Heart right ventricle (tissue), 16 donors: ENCODE data around the gene GRM1. TPM values are rescaled to one million over a fixed set of nuclear protein-coding genes. Genes with fewer than 3 reads are reported as not detected.

ENCODE experiments used
- ATAC-seq, 8 donors: fragments of 200-7000 bp; cut with Tn5 transposase; one replicate each; pipeline ENCODE4 v1.9.1; 2020; ENCODE audit warnings: mild to moderate bottlenecking in 8 of 8, moderate library complexity in 8 of 8, moderate number of reproducible peaks in 1 of 8
- DNase-seq, 2 donors: peaks; one replicate each; pipeline ENCODE4 v3.0.0-alpha.2; 2020
- H3K27ac ChIP-seq, 10 donors: fragments of 200-600 bp; sonication (generic) in 2 of 10; one replicate each; pipeline versions ENCODE4 v1.5.0 to v1.8.0; 2020 to 2022; ENCODE audit warnings: mild to moderate bottlenecking in 3 of 10
- H3K27me3 ChIP-seq, 7 donors: fragments of 200-600 bp; one replicate each; pipeline ENCODE4 v1.8.0; 2021 to 2022; ENCODE audit warnings: mild to moderate bottlenecking in 2 of 7
- H3K36me3 ChIP-seq, 9 donors: fragments of 200-600 bp; sonication (generic) in 1 of 9; one replicate each; pipeline versions ENCODE4 v1.5.0 to v1.8.0; 2020 to 2022; ENCODE audit warnings: mild to moderate bottlenecking in 2 of 9
- H3K4me1 ChIP-seq, 9 donors: fragments of 200-600 bp; sonication (generic) in 1 of 9; one replicate each; pipeline versions ENCODE4 v1.5.0 to v1.8.0; 2020 to 2022; ENCODE audit warnings: mild to moderate bottlenecking in 4 of 9
- H3K4me3 ChIP-seq, 10 donors: fragments of 200-600 bp; sonication (generic) in 2 of 10; one replicate each; pipeline versions ENCODE4 v1.5.0 to v1.8.0; 2020 to 2022; ENCODE audit warnings: mild to moderate bottlenecking in 7 of 10, moderate library complexity in 2 of 10
- H3K9me3 ChIP-seq, 11 donors: fragments of 200-600 bp in 10 of 11; sonication (generic) in 2 of 11; one replicate each; pipeline versions ENCODE4 v1.5.0 to v1.8.0; 2013 to 2022; ENCODE audit warnings: mild to moderate bottlenecking in 2 of 11, control low read depth in 1 of 11, moderate library complexity in 1 of 11
- CTCF ChIP-seq, 9 donors: fragments of 200-600 bp; sonication (generic) in 2 of 9; IDR thresholded peaks; one replicate each; pipeline versions ENCODE4 v1.5.0 to v1.8.0; 2021 to 2022; ENCODE audit warnings: antibody characterized with exemption in 9 of 9, mild to moderate bottlenecking in 5 of 9, moderate library complexity in 1 of 9
- WGBS, 2 donors: extraction: QIAGEN DNeasy Blood & Tissue Kit; methylation state at CpG; one replicate each; pipeline ENCODE4 v1.1.7; 2013; ENCODE audit warnings: inconsistent platforms in 1 of 2; 5-methylcytosine and 5-hydroxymethylcytosine counted together
- intact Hi-C, 10 donors: fragments of 100-400 bp; cut with DNase I; formaldehyde crosslinking; loops; one replicate each; pipeline versions ENCODE4 v1.11.1 to v1.14.2; 2022
- polyA plus RNA-seq, 2 donors: library from polyadenylated mRNA; stranded (reverse); fragments of 200-250 nt; gene quantifications; one replicate each; pipeline ENCODE4 v1.2.3, GENCODE V29; 2013
- total RNA-seq, 10 donors: library from RNA; stranded (reverse); fragmentation: NEBNext Ultra II Directional in 3 of 10; extraction: Animal tissue kit (Norgen Biotek cat#: 25700) in 3 of 10; gene quantifications; one replicate each; pipeline versions ENCODE4 v1.2.1 to v1.2.4, GENCODE V29; 2021 to 2023
- donor health status: Arrhythmogenic right ventricular cardiomyopathy.
- donor health status: ischemic (EF 13 %, LVEDD 7.1; RV severe dilation, severe dysfunction).
- donor health status: healthy with polysubstance abuse.
- donor health status: DM: no; HTN: yes; CAD: no.
- donor health status: DM: no; HTN: no; CAD: no.
- donor health status: ischemic (EF 25% LVEDD 6.9; RV normal size, moderate dysfunction).
- donor health status: ischemic (EF 25% LVEDD 5.7; RV mildly dilated, moderate dysfunction).
- donor health status: healthy.
- donor health status: DM: yes; HTN: yes; CAD: no.
- donor health status: Ischemic cardiomyopathy.
- donor health status: ischemic (EF 35%, LVEDD 5.7; RV mildly dilated, moderate dysfunction).
- donor health status: nonischemic (EF 11% LVEDD 7.7; RV severe dilation, severe dysfunction).
- donor health status: DM: yes; HTN: yes; CAD: no.
- donor health status: PGD.
- donor health status: ischemic (EF 29% LVEDD 5.4; RV normal size, mild dysfunction).
- donor health status: nonischemic (EF 23%, LVEDD 6.1; RV moderate dilation, normal function).

The GRM1 gene
- total and polyA plus RNA-seq, 12 donors, result 0.26 to 8.3 (median 4.6) TPM

- H3K36me3 ChIP-seq, result no peaks in the 10 kb centered on the region
- ATAC-seq (peak in 4 of 8 donors; percentile 37 to 84 (median 58)), DNase-seq (no peak)
- H3K9me3 ChIP-seq, result peaks cover 0 to 24% (median 0%) of the 10 kb centered on the region in 11 donors
- peak overlapping the region in 4 of 10 donors; percentile 9 to 45 (median 32) for H3K27ac ChIP-seq
- peaks cover 0 to 11% (median 0%) of the 10 kb centered on the region in 9 donors for H3K4me1 ChIP-seq
- H3K4me3 ChIP-seq, result no peak overlapping the region
- intact Hi-C loops, result no loop called here
- WGBS, 2 donors, result 27 to 34% methylated on average over 5 of the region's 5 CpGs
- no peaks in the 10 kb centered on the region for H3K27me3 ChIP-seq
- no peak for TF ChIP-seq CTCF (IDR thresholded peaks at IDR 0.05)
Observed at GRCh38 chr6:146113084-146113623, 84.3 kb downstream of the GRM1 start.

GRCh38 chr6:146123616-146124015 lies 94.8 kb downstream of the GRM1 start:
- H3K36me3 ChIP-seq, result no peaks in the 10 kb centered on the region
- no peak overlapping the region for H3K27ac ChIP-seq
- H3K9me3 ChIP-seq, result peaks cover 0 to 13% (median 0%) of the 10 kb centered on the region in 11 donors
- H3K4me1 ChIP-seq, result no peaks in the 10 kb centered on the region
- DNase-seq (no peak), ATAC-seq (no peak)
- no peak for TF ChIP-seq CTCF (IDR thresholded peaks at IDR 0.05)
- H3K4me3 ChIP-seq, result no peak overlapping the region
- no peaks in the 10 kb centered on the region for H3K27me3 ChIP-seq
- intact Hi-C loops, result no loop called here
- WGBS, 2 donors, result 69 to 73% methylated on average over 4 of the region's 4 CpGs

GRCh38 chr6:146127447-146128215 lies 98.8 kb downstream of the GRM1 start:
- Histone ChIP-seq H3K27me3 (no peaks in the 10 kb centered on the region), H3K9me3 (no peaks in the 10 kb centered on the region), H3K4me3 (no peak overlapping the region), H3K27ac (no peak overlapping the region), H3K4me1 (no peaks in the 10 kb centered on the region), H3K36me3 (no peaks in the 10 kb centered on the region)
- no peak for TF ChIP-seq CTCF (IDR thresholded peaks at IDR 0.05)
- ATAC-seq, result no peak
- intact Hi-C loops, result no loop called here
- DNase-seq, result no peak
- WGBS, 2 donors, result 60 to 79% methylated on average over 2 of the region's 2 CpGs

- no peak overlapping the region for H3K4me3 ChIP-seq
- no peak for DNase-seq
- intact Hi-C loops, result no loop called here
Observed at GRCh38 chr6:146133866-146134265, 105.0 kb downstream of the GRM1 start.

More at GRCh38 chr6:146133866-146134265, 105.0 kb downstream of the GRM1 start:
- no peak for TF ChIP-seq CTCF (IDR thresholded peaks at IDR 0.05)
- H3K4me1 ChIP-seq, result no peaks in the 10 kb centered on the region
- H3K27me3 ChIP-seq, result no peaks in the 10 kb centered on the region
- no peak for ATAC-seq
- H3K9me3 ChIP-seq, result peaks cover 0 to 6% (median 0%) of the 10 kb centered on the region in 11 donors
- H3K27ac ChIP-seq, result no peak overlapping the region
- no peaks in the 10 kb centered on the region for H3K36me3 ChIP-seq
- WGBS, 2 donors, result 89 to 96% methylated on average over 2 of the region's 2 CpGs
